ENCODE results near the gene SSC4D.
"Not testable (repeated sequence)": the region's sequence is repeated elsewhere in the genome, so short reads cannot be mapped to it uniquely, and the experiment has no call there.

The SSC4D gene

GRCh38 chr7:76409537-76409936 is at the start of gene SSC4D:
TSS of gene SSC4D (minus strand) at chr7:76409697. CDS start at chr7:76404439, 5,258 bp downstream.
- no peak for ATAC-seq
- H3K27ac Mint-ChIP-seq, result peak within 1 kb of the TSS; percentile 53
- H3K4me1 Mint-ChIP-seq, result no peaks in the 10 kb centered on the region
- H3K36me3 Mint-ChIP-seq, result no peaks in the 10 kb centered on the region
- no peak within 1 kb of the TSS for H3K4me3 Mint-ChIP-seq
- no peak for DNase-seq (ENCODE audit: low spot score in 2 of 2)
- H3K9me3 Mint-ChIP-seq, result no peaks in the 10 kb centered on the region

- not testable (repeated sequence) for H3K9me3 Mint-ChIP-seq; H3K27ac Mint-ChIP-seq; ATAC-seq; H3K36me3 Mint-ChIP-seq; H3K4me1 Mint-ChIP-seq; DNase-seq (ENCODE audit: low spot score in 2 of 2); H3K4me3 Mint-ChIP-seq
Observed at GRCh38 chr7:76458504-76458903, 49.0 kb upstream of the SSC4D start.

GRCh38 chr7:76457017-76457416 is 47.5 kb upstream of the SSC4D start:
- not testable (repeated sequence) for H3K9me3 Mint-ChIP-seq, H3K4me3 Mint-ChIP-seq, ATAC-seq

GRCh38 chr7:76445577-76446008 is 36.1 kb upstream of the SSC4D start:
- H3K36me3 Mint-ChIP-seq; H3K4me3 Mint-ChIP-seq; DNase-seq (ENCODE audit: low spot score in 2 of 2); H3K27ac Mint-ChIP-seq; H3K4me1 Mint-ChIP-seq; H3K9me3 Mint-ChIP-seq: not testable (repeated sequence)
- ATAC-seq, result peak; percentile 87

More at GRCh38 chr7:76457017-76457416, 47.5 kb upstream of the SSC4D start:
- DNase-seq (ENCODE audit: low spot score in 2 of 2); H3K4me1 Mint-ChIP-seq; H3K27ac Mint-ChIP-seq; H3K36me3 Mint-ChIP-seq: not testable (repeated sequence)

GRCh38 chr7:76443846-76444245 is 34.3 kb upstream of the SSC4D start:
- not testable (repeated sequence) for H3K27ac Mint-ChIP-seq; H3K4me3 Mint-ChIP-seq; DNase-seq (ENCODE audit: low spot score in 2 of 2); H3K36me3 Mint-ChIP-seq; H3K4me1 Mint-ChIP-seq; H3K9me3 Mint-ChIP-seq
- ATAC-seq, result peak; percentile 58

- not testable (repeated sequence) for ATAC-seq; H3K9me3 Mint-ChIP-seq; H3K27ac Mint-ChIP-seq; H3K4me1 Mint-ChIP-seq; DNase-seq (ENCODE audit: low spot score in 2 of 2); H3K36me3 Mint-ChIP-seq; H3K4me3 Mint-ChIP-seq
Observed at GRCh38 chr7:76442664-76443446, 33.4 kb upstream of the SSC4D start.

- not testable (repeated sequence) for H3K4me3 Mint-ChIP-seq; DNase-seq (ENCODE audit: low spot score in 2 of 2); H3K9me3 Mint-ChIP-seq; H3K27ac Mint-ChIP-seq; H3K36me3 Mint-ChIP-seq; H3K4me1 Mint-ChIP-seq
- peak; percentile 71 for ATAC-seq
Observed at GRCh38 chr7:76441792-76442191, 32.3 kb upstream of the SSC4D start.

GRCh38 chr7:76440404-76440803 is 30.9 kb upstream of the SSC4D start:
- not testable (repeated sequence) for H3K36me3 Mint-ChIP-seq; H3K4me1 Mint-ChIP-seq; DNase-seq (ENCODE audit: low spot score in 2 of 2); H3K9me3 Mint-ChIP-seq; H3K27ac Mint-ChIP-seq; H3K4me3 Mint-ChIP-seq; ATAC-seq

GRCh38 chr7:76439120-76439888 is 29.8 kb upstream of the SSC4D start:
- H3K9me3 Mint-ChIP-seq; H3K4me1 Mint-ChIP-seq; ATAC-seq; DNase-seq (ENCODE audit: low spot score in 2 of 2); H3K27ac Mint-ChIP-seq; H3K4me3 Mint-ChIP-seq: not testable (repeated sequence)
- H3K36me3 Mint-ChIP-seq, result peaks cover 14% of the 10 kb centered on the region

GRCh38 chr7:76437873-76438272 is 28.4 kb upstream of the SSC4D start:
- peak in 1 of 2 donors; percentile 72 for DNase-seq (ENCODE audit: low spot score in 2 of 2)
- H3K9me3 Mint-ChIP-seq, H3K4me1 Mint-ChIP-seq, H3K27ac Mint-ChIP-seq, H3K4me3 Mint-ChIP-seq: not testable (repeated sequence)
- peaks cover 14% of the 10 kb centered on the region for H3K36me3 Mint-ChIP-seq
- peak; percentile 68 for ATAC-seq

- H3K36me3 Mint-ChIP-seq, result peaks cover 9% of the 10 kb centered on the region
- H3K9me3 Mint-ChIP-seq, result no peaks in the 10 kb centered on the region
- ATAC-seq (no peak), DNase-seq (ENCODE audit: low spot score in 2 of 2) (no peak)
- H3K27ac Mint-ChIP-seq, result peak overlapping the region; percentile 44
- H3K4me1 Mint-ChIP-seq, result no peaks in the 10 kb centered on the region
- no peak overlapping the region for H3K4me3 Mint-ChIP-seq
Observed at GRCh38 chr7:76430836-76431235, 21.3 kb upstream of the SSC4D start.

- no peak overlapping the region for H3K4me3 Mint-ChIP-seq
- DNase-seq (ENCODE audit: low spot score in 2 of 2), result no peak
- ATAC-seq, result no peak
Observed at GRCh38 chr7:76430211-76430610, 20.7 kb upstream of the SSC4D start.

GRCh38 chr7:76428868-76429805 is 19.6 kb upstream of the SSC4D start:
- ATAC-seq, result no peak
- Mint-ChIP-seq H3K4me3 (no peak overlapping the region), H3K36me3 (no peaks in the 10 kb centered on the region), H3K27ac (no peak overlapping the region), H3K9me3 (no peaks in the 10 kb centered on the region), H3K4me1 (peaks cover 12% of the 10 kb centered on the region)
- no peak for DNase-seq (ENCODE audit: low spot score in 2 of 2)

More at GRCh38 chr7:76430211-76430610, 20.7 kb upstream of the SSC4D start:
- Mint-ChIP-seq H3K9me3 (no peaks in the 10 kb centered on the region), H3K4me1 (peaks cover 1% of the 10 kb centered on the region), H3K36me3 (peaks cover 7% of the 10 kb centered on the region), H3K27ac (no peak overlapping the region)

- H3K4me3 Mint-ChIP-seq, result no peak overlapping the region
- H3K36me3 Mint-ChIP-seq, result no peaks in the 10 kb centered on the region
- DNase-seq (ENCODE audit: low spot score in 2 of 2), result no peak
- ATAC-seq, result no peak
- no peaks in the 10 kb centered on the region for H3K9me3 Mint-ChIP-seq
- peaks cover 15% of the 10 kb centered on the region for H3K4me1 Mint-ChIP-seq
- H3K27ac Mint-ChIP-seq, result no peak overlapping the region
Observed at GRCh38 chr7:76428149-76428823, 18.8 kb upstream of the SSC4D start.
